Measurements from ENCODE around the gene IKZF2.

DNA sequence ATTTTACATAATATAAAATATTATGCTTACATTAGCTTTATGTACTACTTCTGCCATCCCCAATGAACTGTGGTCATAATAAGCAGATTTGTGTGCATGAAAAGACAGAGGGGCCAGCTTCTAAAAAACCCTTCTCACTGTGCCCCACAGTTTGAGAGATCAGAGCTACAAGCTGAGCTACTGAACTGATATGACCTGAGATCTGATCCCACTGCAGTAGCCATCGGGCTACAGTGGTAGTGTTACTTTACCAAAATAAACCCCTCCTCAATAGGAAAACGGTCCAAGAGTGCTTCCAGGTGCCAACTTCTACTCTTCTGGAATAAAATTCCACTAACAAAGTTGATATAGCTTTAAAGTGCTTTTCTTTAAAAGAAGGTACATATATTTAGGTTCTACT, 43.1 kb downstream of the IKZF2 start:
- TF ChIP-seq, protein P1, sequence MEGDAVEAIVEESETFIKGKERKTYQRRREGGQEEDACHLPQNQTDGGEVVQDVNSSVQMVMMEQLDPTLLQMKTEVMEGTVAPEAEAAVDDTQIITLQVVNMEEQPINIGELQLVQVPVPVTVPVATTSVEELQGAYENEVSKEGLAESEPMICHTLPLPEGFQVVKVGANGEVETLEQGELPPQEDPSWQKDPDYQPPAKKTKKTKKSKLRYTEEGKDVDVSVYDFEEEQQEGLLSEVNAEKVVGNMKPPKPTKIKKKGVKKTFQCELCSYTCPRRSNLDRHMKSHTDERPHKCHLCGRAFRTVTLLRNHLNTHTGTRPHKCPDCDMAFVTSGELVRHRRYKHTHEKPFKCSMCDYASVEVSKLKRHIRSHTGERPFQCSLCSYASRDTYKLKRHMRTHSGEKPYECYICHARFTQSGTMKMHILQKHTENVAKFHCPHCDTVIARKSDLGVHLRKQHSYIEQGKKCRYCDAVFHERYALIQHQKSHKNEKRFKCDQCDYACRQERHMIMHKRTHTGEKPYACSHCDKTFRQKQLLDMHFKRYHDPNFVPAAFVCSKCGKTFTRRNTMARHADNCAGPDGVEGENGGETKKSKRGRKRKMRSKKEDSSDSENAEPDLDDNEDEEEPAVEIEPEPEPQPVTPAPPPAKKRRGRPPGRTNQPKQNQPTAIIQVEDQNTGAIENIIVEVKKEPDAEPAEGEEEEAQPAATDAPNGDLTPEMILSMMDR (IDR thresholded peaks at IDR 0.05) = no peak
- TF ChIP-seq ZFX (IDR thresholded peaks at IDR 0.05; ENCODE audit: borderline replicate concordance) = no peak
